Left ventricle myocardium inferior (tissue), 1 donor: ENCODE measurements around the gene SEPTIN12. TPM values are rescaled to one million over a fixed set of nuclear protein-coding genes. Genes with fewer than 3 reads are reported as not detected.

Experiments
- DNase-seq: peaks from one replicate; pipeline ENCODE4 v3.0.0-alpha.2; 2020
- H3K27ac ChIP-seq: fragments of 200-600 bp; replicated peaks from 2 replicates; pipeline ENCODE4 v1.8.0; 2021
- H3K27me3 ChIP-seq: fragments of 200-600 bp; 2 replicates; pipeline ENCODE4 v1.8.0; 2021; ENCODE audit warnings: low read depth
- H3K36me3 ChIP-seq: fragments of 200-600 bp; 2 replicates; pipeline ENCODE4 v1.8.0; 2021
- H3K4me1 ChIP-seq: fragments of 200-600 bp; 2 replicates; pipeline ENCODE4 v1.8.0; 2021
- H3K4me3 ChIP-seq: fragments of 200-600 bp; 2 replicates; pipeline ENCODE4 v1.8.0; 2021; ENCODE audit warnings: mild to moderate bottlenecking, moderate library complexity
- H3K9me3 ChIP-seq: fragments of 200-600 bp; replicated peaks from 2 replicates; pipeline ENCODE4 v1.8.0; 2021
- intact Hi-C: fragments of 100-400 bp; cut with micrococcal nuclease; formaldehyde crosslinking; loops from one replicate; pipeline ENCODE4 v1.11.0; 2022
- long read RNA-seq: library from polyadenylated mRNA; unstranded; transcript quantifications from one replicate; pipeline ENCODE4 v2.0.0, GENCODE V29; 2021
- total RNA-seq: library from RNA; stranded (reverse); fragmentation: NEBNext Ultra II Directional; extraction: Animal tissue kit (Norgen Biotek cat#: 25700); gene quantifications from one replicate; pipeline ENCODE4 v1.2.1, GENCODE V29; 2021
- TF ChIP-seq, protein P1 (sequence below): fragments of 200-600 bp; IDR thresholded peaks from 2 replicates; pipeline ENCODE4 v1.8.0; 2021; ENCODE audit warnings: antibody characterized with exemption, mild to moderate bottlenecking, borderline replicate concordance
- donor health status: DM: no; HTN: yes; CAD: no; lungs with severe emphysema.

SEPTIN12 gene, protein sequence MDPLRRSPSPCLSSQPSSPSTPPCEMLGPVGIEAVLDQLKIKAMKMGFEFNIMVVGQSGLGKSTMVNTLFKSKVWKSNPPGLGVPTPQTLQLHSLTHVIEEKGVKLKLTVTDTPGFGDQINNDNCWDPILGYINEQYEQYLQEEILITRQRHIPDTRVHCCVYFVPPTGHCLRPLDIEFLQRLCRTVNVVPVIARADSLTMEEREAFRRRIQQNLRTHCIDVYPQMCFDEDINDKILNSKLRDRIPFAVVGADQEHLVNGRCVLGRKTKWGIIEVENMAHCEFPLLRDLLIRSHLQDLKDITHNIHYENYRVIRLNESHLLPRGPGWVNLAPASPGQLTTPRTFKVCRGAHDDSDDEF
- not detected for total RNA-seq
- long read RNA-seq = 0 reads

DNA sequence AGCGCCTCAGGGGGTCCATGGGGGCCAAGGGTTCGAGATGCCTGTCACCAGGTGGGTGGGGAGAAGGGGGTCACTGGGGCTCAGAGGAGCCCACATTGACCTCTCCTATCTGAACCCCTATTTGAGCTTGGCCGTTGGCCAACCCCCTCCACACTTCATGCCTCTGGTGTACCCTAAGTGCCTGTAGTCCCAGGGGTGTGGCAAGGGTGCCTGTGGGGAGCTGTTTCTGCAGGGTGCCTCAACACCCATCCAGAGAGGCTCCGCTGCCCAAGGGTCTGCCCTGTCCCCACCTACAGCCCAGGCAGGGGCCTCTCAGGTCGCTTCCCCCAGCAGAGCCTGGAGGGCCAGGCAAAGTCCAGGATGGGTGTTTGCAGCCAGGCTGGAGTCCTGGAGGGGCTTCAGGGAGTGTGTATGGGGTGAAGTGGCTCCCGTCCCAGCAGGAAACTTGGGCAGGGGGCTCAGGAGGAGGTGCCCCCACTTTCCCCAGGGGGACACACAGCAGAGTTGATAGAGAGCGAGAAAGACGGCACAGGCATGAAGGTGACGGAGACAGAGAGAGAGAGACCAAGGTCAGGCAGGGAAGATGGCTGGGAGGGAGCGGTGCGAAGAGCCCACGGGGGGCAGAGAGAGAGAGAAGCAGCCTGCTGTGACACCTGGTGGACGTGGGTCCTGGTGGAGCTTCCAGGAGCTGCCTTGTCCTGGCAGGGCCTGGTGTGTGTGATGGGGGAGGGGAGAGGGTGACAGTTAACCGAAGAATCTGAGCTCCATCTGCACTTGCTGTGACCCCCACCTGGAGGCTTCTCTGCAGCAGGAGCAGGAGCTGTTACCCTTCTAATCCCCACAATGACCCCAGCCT is at the start of gene SEPTIN12:
Gene SEPTIN12 (minus strand): TSS at position 719 of the 856 bp plus-strand sequence. CDS start 700 bp downstream, at position 19.
- H3K4me1 ChIP-seq = no peaks in the 10 kb centered on the region
- H3K27ac ChIP-seq = no peak within 1 kb of the TSS
- no peaks in the 10 kb centered on the region for H3K36me3 ChIP-seq
- DNase-seq = no peak
- H3K9me3 ChIP-seq = no peaks in the 10 kb centered on the region
- intact Hi-C loops = no loop called here
- no peaks in the 10 kb centered on the region for H3K27me3 ChIP-seq
- H3K4me3 ChIP-seq = no peak within 1 kb of the TSS
- TF ChIP-seq, protein P1, sequence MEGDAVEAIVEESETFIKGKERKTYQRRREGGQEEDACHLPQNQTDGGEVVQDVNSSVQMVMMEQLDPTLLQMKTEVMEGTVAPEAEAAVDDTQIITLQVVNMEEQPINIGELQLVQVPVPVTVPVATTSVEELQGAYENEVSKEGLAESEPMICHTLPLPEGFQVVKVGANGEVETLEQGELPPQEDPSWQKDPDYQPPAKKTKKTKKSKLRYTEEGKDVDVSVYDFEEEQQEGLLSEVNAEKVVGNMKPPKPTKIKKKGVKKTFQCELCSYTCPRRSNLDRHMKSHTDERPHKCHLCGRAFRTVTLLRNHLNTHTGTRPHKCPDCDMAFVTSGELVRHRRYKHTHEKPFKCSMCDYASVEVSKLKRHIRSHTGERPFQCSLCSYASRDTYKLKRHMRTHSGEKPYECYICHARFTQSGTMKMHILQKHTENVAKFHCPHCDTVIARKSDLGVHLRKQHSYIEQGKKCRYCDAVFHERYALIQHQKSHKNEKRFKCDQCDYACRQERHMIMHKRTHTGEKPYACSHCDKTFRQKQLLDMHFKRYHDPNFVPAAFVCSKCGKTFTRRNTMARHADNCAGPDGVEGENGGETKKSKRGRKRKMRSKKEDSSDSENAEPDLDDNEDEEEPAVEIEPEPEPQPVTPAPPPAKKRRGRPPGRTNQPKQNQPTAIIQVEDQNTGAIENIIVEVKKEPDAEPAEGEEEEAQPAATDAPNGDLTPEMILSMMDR = no peak

DNA sequence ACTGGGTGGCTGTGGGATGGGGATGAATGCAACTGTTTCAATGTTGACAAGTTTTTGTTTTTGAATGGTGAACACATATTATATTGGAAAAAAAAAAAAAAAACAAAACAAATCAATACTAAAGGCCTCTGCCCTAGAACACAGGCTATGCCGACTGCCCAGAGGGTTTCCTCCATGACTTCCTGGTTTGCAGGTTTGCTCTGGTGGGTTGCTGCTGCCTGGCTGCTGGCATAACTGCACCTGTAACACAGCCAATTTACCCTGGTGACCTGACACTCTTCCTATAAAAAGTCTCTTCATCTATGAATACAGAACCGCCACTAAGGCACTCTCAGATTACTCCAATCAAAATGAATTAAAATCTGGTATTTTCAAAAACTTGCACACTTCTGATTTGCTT is 48.6 kb upstream of the SEPTIN12 start:
- TF ChIP-seq, protein P1 = no peak
- Histone ChIP-seq H3K4me3 (no peak overlapping the region), H3K36me3 (peaks cover 91% of the 10 kb centered on the region), H3K4me1 (peaks cover 56% of the 10 kb centered on the region), H3K27me3 (no peaks in the 10 kb centered on the region), H3K27ac (peak overlapping the region; percentile 93), H3K9me3 (no peaks in the 10 kb centered on the region)
- DNase-seq = no peak
- intact Hi-C loops = no loop called here

DNA sequence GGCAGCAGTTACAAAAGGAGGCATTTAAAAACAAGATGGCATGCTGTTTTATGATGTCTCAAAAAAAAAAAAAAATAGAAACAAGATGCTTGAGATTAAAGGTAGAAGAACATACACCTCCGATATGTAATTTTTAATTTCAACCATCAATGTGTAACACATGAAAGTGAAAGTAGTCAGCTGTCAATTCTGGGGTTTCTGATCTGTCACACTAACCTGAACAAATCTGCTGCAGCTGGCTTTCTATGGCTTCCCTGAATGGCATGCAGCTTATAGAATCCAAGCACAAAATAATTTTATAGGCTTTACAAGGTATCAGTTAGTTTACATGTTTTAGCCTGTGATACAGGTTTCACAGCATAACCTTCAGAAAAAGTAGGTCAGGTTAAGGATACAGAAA is 45.4 kb upstream of the SEPTIN12 start:
- DNase-seq = no peak
- TF ChIP-seq, protein P1 = no peak
- Histone ChIP-seq H3K4me1 (peaks cover 75% of the 10 kb centered on the region), H3K4me3 (no peak overlapping the region), H3K36me3 (peaks cover 90% of the 10 kb centered on the region), H3K27ac (peak overlapping the region; percentile 93), H3K9me3 (no peaks in the 10 kb centered on the region), H3K27me3 (no peaks in the 10 kb centered on the region)
- intact Hi-C loops = no loop called here

DNA sequence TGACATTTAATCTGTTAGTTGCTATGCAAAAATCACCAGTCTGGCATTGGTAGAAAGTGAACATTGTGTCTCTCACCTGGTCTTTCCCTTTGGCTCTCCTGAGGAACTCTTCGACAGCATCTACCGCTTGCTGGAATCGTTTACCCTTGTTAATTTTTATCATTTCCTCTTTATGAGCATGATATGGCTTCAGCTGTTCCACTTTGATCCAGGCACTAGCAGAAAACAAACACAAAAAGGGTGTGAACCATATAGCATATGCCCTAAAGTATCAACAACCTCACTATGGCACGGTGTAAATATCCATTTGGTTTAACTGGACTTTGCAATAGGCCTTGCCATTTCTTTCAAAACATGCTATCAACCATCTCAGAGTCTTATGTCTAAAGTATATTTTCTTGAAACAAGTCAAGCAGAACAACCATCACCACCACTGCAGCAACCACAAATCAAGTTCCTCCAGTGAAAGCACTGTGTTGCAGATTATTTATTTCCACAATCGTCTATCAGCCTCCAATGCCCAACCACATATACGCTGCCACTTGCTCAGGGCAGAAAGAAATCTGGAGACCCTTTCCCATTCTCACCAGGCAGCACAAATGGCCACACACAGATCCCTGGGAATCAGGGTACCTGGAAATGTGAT is 44.7 kb upstream of the SEPTIN12 start:
- intact Hi-C loops = no loop called here
- H3K27me3 ChIP-seq = no peaks in the 10 kb centered on the region
- H3K27ac ChIP-seq = peak overlapping the region; percentile 93
- peaks cover 91% of the 10 kb centered on the region for H3K36me3 ChIP-seq
- no peak for DNase-seq
- peaks cover 82% of the 10 kb centered on the region for H3K4me1 ChIP-seq
- TF ChIP-seq, protein P1 = no peak
- H3K4me3 ChIP-seq = no peak overlapping the region
- no peaks in the 10 kb centered on the region for H3K9me3 ChIP-seq

DNA sequence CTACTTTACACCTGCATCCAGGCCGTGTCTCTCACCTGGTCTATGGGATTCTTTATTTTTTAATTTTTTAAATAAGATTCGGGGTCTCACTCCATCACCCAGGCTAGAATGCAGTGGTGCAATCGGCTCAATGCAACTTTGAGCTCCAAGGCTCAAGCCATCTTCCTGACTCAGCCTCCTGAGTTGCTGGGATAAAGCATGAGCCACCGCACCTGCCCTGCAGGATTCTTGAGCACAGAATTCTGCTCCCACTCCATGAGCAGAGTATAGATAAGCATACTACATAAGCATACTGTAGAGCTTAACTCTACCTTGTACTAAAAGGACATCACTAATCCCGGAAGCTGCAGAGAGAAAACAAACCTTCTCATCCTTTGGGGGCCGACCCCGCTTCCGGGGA is 43.5 kb upstream of the SEPTIN12 start:
- H3K27ac ChIP-seq = peak overlapping the region; percentile 93
- H3K36me3 ChIP-seq = peaks cover 93% of the 10 kb centered on the region
- TF ChIP-seq, protein P1 = no peak
- no peak overlapping the region for H3K4me3 ChIP-seq
- no peak for DNase-seq
- peaks cover 81% of the 10 kb centered on the region for H3K4me1 ChIP-seq
- intact Hi-C loops = no loop called here
- H3K9me3 ChIP-seq = no peaks in the 10 kb centered on the region
- no peaks in the 10 kb centered on the region for H3K27me3 ChIP-seq
